HepG2 (cell line): ENCODE measurements around the gene NSMCE4A. TPM values are rescaled to one million over a fixed set of nuclear protein-coding genes. Genes with fewer than 3 reads are reported as not detected.

ENCODE experiments used
- CREBL2 ChIP-seq: sonication (generic); formaldehyde crosslinking; IDR thresholded peaks from 2 replicates; pipeline ENCODE4 v1.8.1; 2023; ENCODE audit warnings: missing genetic modification reagents, mild to moderate bottlenecking, borderline replicate concordance
- GABPB1 ChIP-seq: IDR thresholded peaks from 2 replicates; pipeline ENCODE4 v1.6.1; 2016; ENCODE audit warnings: mild to moderate bottlenecking, missing genetic modification reagents, moderate library complexity, missing compliant biosample characterization
- HNF4A ChIP-seq: sonication (generic); formaldehyde crosslinking; IDR thresholded peaks from 2 replicates; pipeline ENCODE4 v1.4.0; 2020; ENCODE audit warnings: missing genetic modification reagents
- KDM2A ChIP-seq: sonication (generic); formaldehyde crosslinking; IDR thresholded peaks from 2 replicates; pipeline ENCODE4 v1.4.0; 2020; ENCODE audit warnings: low read depth, missing genetic modification reagents, borderline replicate concordance
- NFKBIZ ChIP-seq: IDR thresholded peaks from 2 replicates; pipeline ENCODE4 v1.6.1; 2018; ENCODE audit warnings: missing genetic modification reagents, missing compliant biosample characterization
- RBFOX2 ChIP-seq: fragments of 200-400 bp; formaldehyde crosslinking; IDR thresholded peaks from 2 replicates; pipeline ENCODE4 v1.6.1; 2017; ENCODE audit warnings: low read depth, mild to moderate bottlenecking, low read length
- RELA ChIP-seq: sonication (generic); formaldehyde crosslinking; IDR thresholded peaks from 2 replicates; pipeline ENCODE4 v1.4.0; 2020; ENCODE audit warnings: missing genetic modification reagents
- SRSF9 ChIP-seq: fragments of 200-400 bp; formaldehyde crosslinking; IDR thresholded peaks from 2 replicates; pipeline ENCODE4 v1.6.1; 2018; ENCODE audit warnings: borderline replicate concordance, mild to moderate bottlenecking, low read depth, low read length; ENCODE audit not compliant: insufficient read depth, poor library complexity, severe bottlenecking
- ZFAT ChIP-seq: sonication (generic); formaldehyde crosslinking; conservative IDR thresholded peaks from 2 replicates; pipeline ENCODE4 v1.8.1; 2023; ENCODE audit warnings: missing genetic modification reagents, inconsistent platforms
- ZFY ChIP-seq: sonication (generic); formaldehyde crosslinking; IDR thresholded peaks from 2 replicates; pipeline ENCODE4 v1.4.0; 2020; ENCODE audit warnings: missing genetic modification reagents
- ZNF136 ChIP-seq: sonication (generic); formaldehyde crosslinking; IDR thresholded peaks from 2 replicates; pipeline ENCODE4 v1.8.1; 2022; ENCODE audit warnings: low read depth, mild to moderate bottlenecking, moderate library complexity, missing genetic modification reagents
- ZNF138 ChIP-seq: sonication (generic); formaldehyde crosslinking; IDR thresholded peaks from 2 replicates; pipeline ENCODE4 v1.5.0; 2020; ENCODE audit warnings: mild to moderate bottlenecking, low read depth, missing genetic modification reagents
- ZNF275 ChIP-seq: sonication (generic); formaldehyde crosslinking; IDR thresholded peaks from 2 replicates; pipeline ENCODE4 v1.8.0; 2022; ENCODE audit warnings: missing genetic modification reagents, mild to moderate bottlenecking, inconsistent platforms, borderline replicate concordance
- ZNF335 ChIP-seq: sonication (generic); formaldehyde crosslinking; IDR thresholded peaks from 2 replicates; pipeline ENCODE4 v1.4.0; 2020; ENCODE audit warnings: missing genetic modification reagents
- ZNF33B ChIP-seq: sonication (generic); formaldehyde crosslinking; IDR thresholded peaks from 2 replicates; pipeline ENCODE4 v1.5.1; 2020; ENCODE audit warnings: mild to moderate bottlenecking, missing genetic modification reagents
- ZNF382 ChIP-seq: sonication (generic); formaldehyde crosslinking; IDR thresholded peaks from 2 replicates; pipeline ENCODE4 v1.5.0; 2020; ENCODE audit warnings: missing genetic modification reagents, mild to moderate bottlenecking, borderline replicate concordance
- ZNF552 ChIP-seq: sonication (generic); formaldehyde crosslinking; IDR thresholded peaks from 2 replicates; pipeline ENCODE4 v1.9.0; 2022; ENCODE audit warnings: missing genetic modification reagents, mild to moderate bottlenecking, borderline replicate concordance
- ZNF850 ChIP-seq: sonication (generic); formaldehyde crosslinking; conservative IDR thresholded peaks from 2 replicates; pipeline ENCODE4 v1.9.0; 2021; ENCODE audit warnings: mild to moderate bottlenecking, missing genetic modification reagents
- polyA plus RNA-seq, 8 experiments: library from polyadenylated mRNA; depleted of rRNA in 3 of 8; stranded (reverse) in 7 of 8; unstranded in 1 of 8; fragments of >200 nt; fragmentation: Illumina TruSeq in 4 of 8; extraction: Trizol in 4 of 8; gene quantifications; 2 replicates each; pipeline versions ENCODE4 v1.2.1 to v1.2.3, GENCODE V29; 2011 to 2016; ENCODE audit warnings: low read depth in 4 of 8, missing spikeins in 1 of 8, mixed read lengths in 1 of 8; ENCODE audit not compliant: insufficient read depth in 1 of 8
- total RNA-seq, 5 experiments: library from RNA; depleted of rRNA; stranded (reverse); fragments of >200 nt; fragmentation: Illumina TruSeq; extraction: Trizol; gene quantifications; 2 replicates each; pipeline ENCODE4 v1.2.3, GENCODE V29; 2016; ENCODE audit warnings: low read depth in 1 of 5
- TF ChIP-seq, protein P1 (sequence below): sonication (generic); formaldehyde crosslinking; IDR thresholded peaks from 2 replicates; pipeline ENCODE4 v1.9.0; 2021; ENCODE audit warnings: missing genetic modification reagents, borderline replicate concordance
- TF ChIP-seq, protein P2 (sequence below): sonication (generic); formaldehyde crosslinking; IDR thresholded peaks from 2 replicates; pipeline ENCODE4 v1.4.0; 2020; ENCODE audit warnings: mild to moderate bottlenecking, missing genetic modification reagents
- TF ChIP-seq, protein P3 (sequence below): sonication (generic); formaldehyde crosslinking; conservative IDR thresholded peaks from 2 replicates; pipeline ENCODE4 v1.4.0; 2020; ENCODE audit warnings: missing genetic modification reagents

NSMCE4A gene
- total and polyA plus RNA-seq, 2 of the 13 experiments (the other 11 are each of a cell fraction or from before 2014, with no cell fraction given), result 61.1 to 91.6 TPM

DNA sequence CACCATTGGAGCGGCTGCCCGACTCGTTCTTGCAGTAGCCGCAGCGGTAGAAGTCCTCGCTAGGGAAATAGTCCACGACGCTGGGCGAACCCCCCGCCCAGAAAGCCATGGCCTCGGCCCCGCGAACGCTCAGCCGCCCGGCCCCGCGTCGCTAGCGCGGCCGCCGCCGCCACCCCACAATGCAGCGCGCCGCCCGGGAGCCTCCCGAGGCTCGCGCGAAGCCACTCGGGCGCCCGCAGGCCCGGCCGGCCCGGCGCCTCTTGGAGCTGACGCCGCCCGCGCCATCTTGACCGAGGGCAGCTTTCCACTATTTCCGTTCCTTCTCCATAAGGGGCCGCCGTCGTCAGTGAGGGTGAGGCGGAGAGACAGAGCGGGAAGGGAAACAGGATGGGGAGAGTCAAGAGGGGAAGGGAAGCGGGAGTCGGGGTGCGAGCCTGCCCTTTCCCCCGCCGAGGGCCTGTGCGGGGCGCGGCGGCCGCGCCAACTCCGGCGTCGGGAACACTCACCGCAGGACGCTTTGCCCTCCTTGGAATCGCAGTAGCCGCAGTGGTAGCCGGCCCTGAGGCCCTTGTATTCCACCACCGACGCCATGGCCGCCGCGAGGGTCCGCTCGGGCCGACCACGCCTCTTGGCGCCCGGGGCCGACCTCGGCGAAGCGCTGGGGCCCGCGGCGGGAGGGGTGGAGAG is 47.0 kb downstream of the NSMCE4A start, which contains the start of gene ATE1 (continued):
- no peak for TF ChIP-seq ZNF136 (CRISPR knock-in tag)
- TF ChIP-seq KDM2A (CRISPR knock-in tag), result peak; percentile 51; the same call in 1 of the 2 replicates
- TF ChIP-seq, protein P1, sequence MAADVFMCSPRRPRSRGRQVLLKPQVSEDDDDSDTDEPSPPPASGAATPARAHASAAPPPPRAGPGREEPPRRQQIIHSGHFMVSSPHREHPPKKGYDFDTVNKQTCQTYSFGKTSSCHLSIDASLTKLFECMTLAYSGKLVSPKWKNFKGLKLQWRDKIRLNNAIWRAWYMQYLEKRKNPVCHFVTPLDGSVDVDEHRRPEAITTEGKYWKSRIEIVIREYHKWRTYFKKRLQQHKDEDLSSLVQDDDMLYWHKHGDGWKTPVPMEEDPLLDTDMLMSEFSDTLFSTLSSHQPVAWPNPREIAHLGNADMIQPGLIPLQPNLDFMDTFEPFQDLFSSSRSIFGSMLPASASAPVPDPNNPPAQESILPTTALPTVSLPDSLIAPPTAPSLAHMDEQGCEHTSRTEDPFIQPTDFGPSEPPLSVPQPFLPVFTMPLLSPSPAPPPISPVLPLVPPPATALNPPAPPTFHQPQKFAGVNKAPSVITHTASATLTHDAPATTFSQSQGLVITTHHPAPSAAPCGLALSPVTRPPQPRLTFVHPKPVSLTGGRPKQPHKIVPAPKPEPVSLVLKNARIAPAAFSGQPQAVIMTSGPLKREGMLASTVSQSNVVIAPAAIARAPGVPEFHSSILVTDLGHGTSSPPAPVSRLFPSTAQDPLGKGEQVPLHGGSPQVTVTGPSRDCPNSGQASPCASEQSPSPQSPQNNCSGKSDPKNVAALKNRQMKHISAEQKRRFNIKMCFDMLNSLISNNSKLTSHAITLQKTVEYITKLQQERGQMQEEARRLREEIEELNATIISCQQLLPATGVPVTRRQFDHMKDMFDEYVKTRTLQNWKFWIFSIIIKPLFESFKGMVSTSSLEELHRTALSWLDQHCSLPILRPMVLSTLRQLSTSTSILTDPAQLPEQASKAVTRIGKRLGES, result 0 out of 2 replicates have a peak, but pooled peaks have one; percentile 17
- 0 out of 2 replicates have a peak, but pooled peaks have one; percentile 20 for TF ChIP-seq ZFAT (CRISPR knock-in tag)
- no peak for TF ChIP-seq ZNF382 (CRISPR knock-in tag)
- TF ChIP-seq ZFY, result peak; percentile 93
- TF ChIP-seq, protein P2, sequence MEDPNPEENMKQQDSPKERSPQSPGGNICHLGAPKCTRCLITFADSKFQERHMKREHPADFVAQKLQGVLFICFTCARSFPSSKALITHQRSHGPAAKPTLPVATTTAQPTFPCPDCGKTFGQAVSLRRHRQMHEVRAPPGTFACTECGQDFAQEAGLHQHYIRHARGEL (CRISPR knock-in tag), result no peak
- TF ChIP-seq RBFOX2, result peak; percentile 96
- no peak for TF ChIP-seq CREBL2 (CRISPR knock-in tag)
- TF ChIP-seq NFKBIZ (CRISPR knock-in tag), result peak; percentile 67; the same call in 1 of the 2 replicates
- TF ChIP-seq, protein P3, sequence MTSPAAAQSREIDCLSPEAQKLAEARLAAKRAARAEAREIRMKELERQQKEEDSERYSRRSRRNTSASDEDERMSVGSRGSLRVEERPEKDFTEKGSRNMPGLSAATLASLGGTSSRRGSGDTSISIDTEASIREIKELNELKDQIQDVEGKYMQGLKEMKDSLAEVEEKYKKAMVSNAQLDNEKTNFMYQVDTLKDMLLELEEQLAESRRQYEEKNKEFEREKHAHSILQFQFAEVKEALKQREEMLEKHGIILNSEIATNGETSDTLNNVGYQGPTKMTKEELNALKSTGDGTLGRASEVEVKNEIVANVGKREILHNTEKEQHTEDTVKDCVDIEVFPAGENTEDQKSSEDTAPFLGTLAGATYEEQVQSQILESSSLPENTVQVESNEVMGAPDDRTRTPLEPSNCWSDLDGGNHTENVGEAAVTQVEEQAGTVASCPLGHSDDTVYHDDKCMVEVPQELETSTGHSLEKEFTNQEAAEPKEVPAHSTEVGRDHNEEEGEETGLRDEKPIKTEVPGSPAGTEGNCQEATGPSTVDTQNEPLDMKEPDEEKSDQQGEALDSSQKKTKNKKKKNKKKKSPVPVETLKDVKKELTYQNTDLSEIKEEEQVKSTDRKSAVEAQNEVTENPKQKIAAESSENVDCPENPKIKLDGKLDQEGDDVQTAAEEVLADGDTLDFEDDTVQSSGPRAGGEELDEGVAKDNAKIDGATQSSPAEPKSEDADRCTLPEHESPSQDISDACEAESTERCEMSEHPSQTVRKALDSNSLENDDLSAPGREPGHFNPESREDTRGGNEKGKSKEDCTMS (CRISPR knock-in tag), result no peak
- TF ChIP-seq ZNF138 (CRISPR knock-in tag), result no peak
- TF ChIP-seq ZNF335 (CRISPR knock-in tag), result 0 out of 2 replicates have a peak, but pooled peaks have one; percentile 45
- 0 out of 2 replicates have a peak, but pooled peaks have one; percentile 38 for TF ChIP-seq ZNF33B (CRISPR knock-in tag)
- TF ChIP-seq ZNF552, result no peak
- TF ChIP-seq SRSF9, result no peak
- TF ChIP-seq HNF4A (CRISPR knock-in tag), result peak; percentile 19; the same call in 1 of the 2 replicates
- TF ChIP-seq RELA (CRISPR knock-in tag), result no peak
- peak; percentile 92 for TF ChIP-seq GABPB1 (CRISPR knock-in tag)
- TF ChIP-seq ZNF275 (CRISPR knock-in tag), result no peak; the same call in 1 of the 2 replicates
- 0 out of 2 replicates have a peak, but pooled peaks have one; percentile 24 for TF ChIP-seq ZNF850
